Measurements from ENCODE around the gene HSPB6.
"Not testable (repeated sequence)": the region's sequence is repeated elsewhere in the genome, so short reads cannot be mapped to it uniquely, and the experiment has no call there.

Gene HSPB6

GRCh38 chr19:35773020-35773806 lies 16.4 kb upstream of the HSPB6 start:
- Histone ChIP-seq H3K4me2 (ENCODE audit: low read length) (no peak overlapping the region), H4K20me1 (ENCODE audit: insufficient read depth, low read length) (no peaks in the 10 kb centered on the region), H3K27me3 (ENCODE audit: low read depth, low read length) (no peaks in the 10 kb centered on the region), H3K27ac (ENCODE audit: low read length) (no peak overlapping the region), H3K4me3 (ENCODE audit: low read length) (no peak overlapping the region), H3K4me1 (ENCODE audit: low read length) (peaks cover 10% of the 10 kb centered on the region), H3K9me3 (ENCODE audit: insufficient read depth, low read length) (no peaks in the 10 kb centered on the region), H3K36me3 (replicated peaks; ENCODE audit: low read depth, low read length) (peaks cover 3% of the 10 kb centered on the region), H3K79me2 (ENCODE audit: low read length) (no peaks in the 10 kb centered on the region), H3K9ac (ENCODE audit: low read length) (no peak overlapping the region), H2AFZ (ENCODE audit: low read depth, low read length) (no peak overlapping the region)
- TF ChIP-seq CTCF (IDR thresholded peaks at IDR 0.05; ENCODE audit: low read depth, low read length) (no peak), EZH2phosphoT487 (IDR thresholded peaks at IDR 0.05; ENCODE audit: low read depth) (no peak)

GRCh38 chr19:35772362-35772761 lies 15.5 kb upstream of the HSPB6 start:
- H3K9me3 ChIP-seq (ENCODE audit: insufficient read depth, low read length); H3K9ac ChIP-seq (ENCODE audit: low read length); H3K27me3 ChIP-seq (ENCODE audit: low read depth, low read length); H3K27ac ChIP-seq (ENCODE audit: low read length); H3K4me2 ChIP-seq (ENCODE audit: low read length); H3K36me3 ChIP-seq (replicated peaks; ENCODE audit: low read depth, low read length); H4K20me1 ChIP-seq (ENCODE audit: insufficient read depth, low read length); H2AFZ ChIP-seq (ENCODE audit: low read depth, low read length); H3K4me3 ChIP-seq (ENCODE audit: low read length); H3K79me2 ChIP-seq (ENCODE audit: low read length): not testable (repeated sequence)
- H3K4me1 ChIP-seq (ENCODE audit: low read length), result peaks cover 10% of the 10 kb centered on the region

GRCh38 chr19:35768082-35768421 lies 11.2 kb upstream of the HSPB6 start:
- Histone ChIP-seq H3K4me1 (ENCODE audit: low read length) (no peaks in the 10 kb centered on the region), H2AFZ (ENCODE audit: low read depth, low read length) (no peak overlapping the region), H3K4me3 (ENCODE audit: low read length) (no peak overlapping the region), H3K36me3 (replicated peaks; ENCODE audit: low read depth, low read length) (peaks cover 17% of the 10 kb centered on the region), H3K4me2 (ENCODE audit: low read length) (no peak overlapping the region), H4K20me1 (ENCODE audit: insufficient read depth, low read length) (no peaks in the 10 kb centered on the region), H3K27ac (ENCODE audit: low read length) (no peak overlapping the region), H3K27me3 (ENCODE audit: low read depth, low read length) (no peaks in the 10 kb centered on the region), H3K9ac (ENCODE audit: low read length) (no peak overlapping the region), H3K9me3 (ENCODE audit: insufficient read depth, low read length) (no peaks in the 10 kb centered on the region), H3K79me2 (ENCODE audit: low read length) (no peaks in the 10 kb centered on the region)
- no peak for TF ChIP-seq EZH2phosphoT487 (IDR thresholded peaks at IDR 0.05; ENCODE audit: low read depth)
- TF ChIP-seq CTCF (IDR thresholded peaks at IDR 0.05; ENCODE audit: low read depth, low read length), result no peak

GRCh38 chr19:35767288-35768081 lies 10.7 kb upstream of the HSPB6 start:
- Histone ChIP-seq H3K27me3 (ENCODE audit: low read depth, low read length) (no peaks in the 10 kb centered on the region), H3K4me1 (ENCODE audit: low read length) (no peaks in the 10 kb centered on the region), H3K79me2 (ENCODE audit: low read length) (no peaks in the 10 kb centered on the region), H2AFZ (ENCODE audit: low read depth, low read length) (no peak overlapping the region), H3K27ac (ENCODE audit: low read length) (no peak overlapping the region), H3K9ac (ENCODE audit: low read length) (no peak overlapping the region), H3K4me3 (ENCODE audit: low read length) (no peak overlapping the region), H4K20me1 (ENCODE audit: insufficient read depth, low read length) (no peaks in the 10 kb centered on the region), H3K4me2 (ENCODE audit: low read length) (no peak overlapping the region), H3K9me3 (ENCODE audit: insufficient read depth, low read length) (no peaks in the 10 kb centered on the region), H3K36me3 (replicated peaks; ENCODE audit: low read depth, low read length) (peaks cover 17% of the 10 kb centered on the region)
- TF ChIP-seq EZH2phosphoT487 (IDR thresholded peaks at IDR 0.05; ENCODE audit: low read depth) (no peak), CTCF (IDR thresholded peaks at IDR 0.05; ENCODE audit: low read depth, low read length) (no peak)
